ENCODE data around the gene KIF3C. TPM values are rescaled to one million over a fixed set of nuclear protein-coding genes. Genes with fewer than 3 reads are reported as not detected.
"Not testable (repeated sequence)": the region's sequence is repeated elsewhere in the genome, so short reads cannot be mapped to it uniquely, and the experiment has no call there.

The KIF3C gene
- total RNA-seq, 1 experiment from 2014 or later = 39.5 TPM

GRCh38 chr2:26017464-26018183, 35.3 kb upstream of the KIF3C start:
- POLR2A ChIA-PET (ENCODE audit: low non-redundant PET) = no interaction called here
- Histone ChIP-seq H3K9me3 (ENCODE audit: low read depth, low read length, poor library complexity, severe bottlenecking) (no peaks in the 10 kb centered on the region), H3K36me3 (ENCODE audit: insufficient read depth, low read length, poor library complexity, severe bottlenecking) (no peaks in the 10 kb centered on the region), H3K27ac (ENCODE audit: low read depth, low read length, poor library complexity, severe bottlenecking) (no peak overlapping the region), H3K4me1 (ENCODE audit: insufficient read depth, low read length, poor library complexity, severe bottlenecking) (peaks cover 12% of the 10 kb centered on the region), H3K4me3 (ENCODE audit: low read depth, low read length, poor library complexity, severe bottlenecking) (no peak overlapping the region), H3K27me3 (replicated peaks; ENCODE audit: insufficient read depth, low read depth, low read length, poor library complexity) (no peaks in the 10 kb centered on the region)
- intact Hi-C loops (cut with micrococcal nuclease; ENCODE audit: unreplicated experiment) = no loop called here
- no peak for DNase-seq (ENCODE audit: low spot score)
- no TSS peak for BruUV-seq (replicated peaks)
- TF ChIP-seq, protein P1, sequence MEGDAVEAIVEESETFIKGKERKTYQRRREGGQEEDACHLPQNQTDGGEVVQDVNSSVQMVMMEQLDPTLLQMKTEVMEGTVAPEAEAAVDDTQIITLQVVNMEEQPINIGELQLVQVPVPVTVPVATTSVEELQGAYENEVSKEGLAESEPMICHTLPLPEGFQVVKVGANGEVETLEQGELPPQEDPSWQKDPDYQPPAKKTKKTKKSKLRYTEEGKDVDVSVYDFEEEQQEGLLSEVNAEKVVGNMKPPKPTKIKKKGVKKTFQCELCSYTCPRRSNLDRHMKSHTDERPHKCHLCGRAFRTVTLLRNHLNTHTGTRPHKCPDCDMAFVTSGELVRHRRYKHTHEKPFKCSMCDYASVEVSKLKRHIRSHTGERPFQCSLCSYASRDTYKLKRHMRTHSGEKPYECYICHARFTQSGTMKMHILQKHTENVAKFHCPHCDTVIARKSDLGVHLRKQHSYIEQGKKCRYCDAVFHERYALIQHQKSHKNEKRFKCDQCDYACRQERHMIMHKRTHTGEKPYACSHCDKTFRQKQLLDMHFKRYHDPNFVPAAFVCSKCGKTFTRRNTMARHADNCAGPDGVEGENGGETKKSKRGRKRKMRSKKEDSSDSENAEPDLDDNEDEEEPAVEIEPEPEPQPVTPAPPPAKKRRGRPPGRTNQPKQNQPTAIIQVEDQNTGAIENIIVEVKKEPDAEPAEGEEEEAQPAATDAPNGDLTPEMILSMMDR (conservative IDR thresholded peaks at IDR 0.05; ENCODE audit: low read depth, low read length) = no peak
- no peak for TF ChIP-seq EZH2 (IDR thresholded peaks at IDR 0.05; ENCODE audit: borderline replicate concordance, low read depth, low read length, poor library complexity, severe bottlenecking)
- CTCF ChIA-PET = interaction anchor here (0.6 kb wide), 1 partner anchor 24 kb away, joined by 4 read pairs; no protein-coding TSS in a partner anchor

DNA sequence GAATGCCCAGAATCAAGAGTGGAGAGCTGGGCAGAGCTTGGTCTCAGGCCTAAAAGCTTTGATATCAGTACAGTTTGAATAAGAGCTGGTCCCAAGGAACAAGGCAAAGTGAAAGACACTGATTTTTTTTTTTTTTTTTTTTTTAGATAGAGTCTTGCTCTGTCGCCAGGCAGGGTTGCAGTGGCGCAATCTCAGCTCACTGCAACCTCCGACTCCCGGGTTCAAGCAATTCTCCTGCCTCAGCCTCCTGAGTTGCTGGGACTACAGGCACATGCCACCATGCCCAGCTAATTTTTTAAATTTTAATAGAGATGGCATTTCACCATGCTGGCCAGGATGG, 34.4 kb upstream of the KIF3C start:
- BruUV-seq (replicated peaks); intact Hi-C loops (cut with micrococcal nuclease; ENCODE audit: unreplicated experiment): not testable (repeated sequence)

DNA sequence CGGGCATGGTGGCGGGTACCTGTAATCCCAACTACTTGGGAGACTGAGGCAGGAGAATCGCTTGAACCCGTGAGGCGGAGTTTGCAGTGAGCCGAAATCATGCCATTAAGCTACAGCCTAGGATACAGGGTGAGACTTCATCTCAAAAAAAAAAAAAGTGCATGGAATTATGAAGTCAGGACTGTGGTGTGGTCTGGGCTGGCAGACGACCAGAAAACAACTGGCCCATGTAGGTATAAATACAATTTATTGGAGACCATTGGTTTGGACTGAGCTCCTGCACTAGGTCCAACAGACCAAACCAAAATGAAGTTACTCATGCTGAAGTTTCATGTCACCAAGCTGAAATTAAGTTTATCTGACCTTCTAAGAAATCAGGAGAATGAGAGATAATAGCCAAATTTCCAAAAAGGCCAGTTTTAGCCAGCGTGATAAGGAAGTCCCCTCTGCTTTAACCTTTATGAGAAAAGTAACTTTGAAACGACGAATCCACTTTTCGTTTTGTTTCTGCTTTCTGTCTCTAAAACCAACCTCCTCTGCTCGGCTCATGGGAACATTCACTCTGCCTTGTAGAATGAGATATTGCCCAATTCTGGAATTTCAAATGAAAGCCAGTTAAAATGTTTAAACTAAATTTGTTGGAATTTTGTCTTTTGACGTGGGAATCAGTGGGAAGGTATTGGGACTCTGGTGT, 33.9 kb upstream of the KIF3C start:
- no TSS peak for BruUV-seq (replicated peaks)
- POLR2A ChIA-PET (ENCODE audit: low non-redundant PET) = no interaction called here
- H3K27ac ChIP-seq (ENCODE audit: low read depth, low read length, poor library complexity, severe bottlenecking) = no peak overlapping the region
- TF ChIP-seq, protein P1 (conservative IDR thresholded peaks at IDR 0.05; ENCODE audit: low read depth, low read length) = no peak
- TF ChIP-seq EZH2 (IDR thresholded peaks at IDR 0.05; ENCODE audit: borderline replicate concordance, low read depth, low read length, poor library complexity, severe bottlenecking) = no peak
- no peaks in the 10 kb centered on the region for H3K9me3 ChIP-seq (ENCODE audit: low read depth, low read length, poor library complexity, severe bottlenecking)
- H3K4me3 ChIP-seq (ENCODE audit: low read depth, low read length, poor library complexity, severe bottlenecking) = no peak overlapping the region
- H3K36me3 ChIP-seq (ENCODE audit: insufficient read depth, low read length, poor library complexity, severe bottlenecking) = no peaks in the 10 kb centered on the region
- CTCF ChIA-PET = interaction anchor here (0.7 kb wide), 1 partner anchor 110 kb away, joined by 4 read pairs; no protein-coding TSS in a partner anchor
- peaks cover 27% of the 10 kb centered on the region for H3K4me1 ChIP-seq (ENCODE audit: insufficient read depth, low read length, poor library complexity, severe bottlenecking)
- intact Hi-C loops (cut with micrococcal nuclease; ENCODE audit: unreplicated experiment) = no loop called here
- no peaks in the 10 kb centered on the region for H3K27me3 ChIP-seq (replicated peaks; ENCODE audit: insufficient read depth, low read depth, low read length, poor library complexity)
- no peak for DNase-seq (ENCODE audit: low spot score)

More for the DNA sequence above, 34.4 kb upstream of the KIF3C start:
- H3K4me3 ChIP-seq (ENCODE audit: low read depth, low read length, poor library complexity, severe bottlenecking); H3K27me3 ChIP-seq (replicated peaks; ENCODE audit: insufficient read depth, low read depth, low read length, poor library complexity); H3K36me3 ChIP-seq (ENCODE audit: insufficient read depth, low read length, poor library complexity, severe bottlenecking); POLR2A ChIA-PET (ENCODE audit: low non-redundant PET); H3K9me3 ChIP-seq (ENCODE audit: low read depth, low read length, poor library complexity, severe bottlenecking); H3K27ac ChIP-seq (ENCODE audit: low read depth, low read length, poor library complexity, severe bottlenecking); DNase-seq (ENCODE audit: low spot score): not testable (repeated sequence)
- peaks cover 22% of the 10 kb centered on the region for H3K4me1 ChIP-seq (ENCODE audit: insufficient read depth, low read length, poor library complexity, severe bottlenecking)
- CTCF ChIA-PET = interaction anchor here (0.6 to 0.7 kb wide), 2 partner anchors 109 to 116 kb away, joined by 3 to 4 read pairs; no protein-coding TSS in a partner anchor
